HepG2 (cell line): Measurements from ENCODE around the gene SLC50A1. TPM values are rescaled to one million over a fixed set of nuclear protein-coding genes. Genes with fewer than 3 reads are reported as not detected.

Source experiments
- CBX5 ChIP-seq: sonication (generic); formaldehyde crosslinking; IDR thresholded peaks from 2 replicates; pipeline ENCODE4 v1.4.0; 2020; ENCODE audit warnings: missing genetic modification reagents, borderline replicate concordance
- CCAR2 ChIP-seq: fragments of 200-400 bp; formaldehyde crosslinking; optimal IDR thresholded peaks from 2 replicates; pipeline ENCODE3; 2018; ENCODE audit warnings: low read depth, mild to moderate bottlenecking, low read length, moderate library complexity
- DR1 ChIP-seq: sonication (generic); formaldehyde crosslinking; IDR thresholded peaks from 2 replicates; pipeline ENCODE4 v1.8.0; 2021; ENCODE audit warnings: mild to moderate bottlenecking, missing genetic modification reagents, inconsistent platforms
- JDP2 ChIP-seq: sonication (generic); formaldehyde crosslinking; IDR thresholded peaks from 2 replicates; pipeline ENCODE4 v1.8.1; 2022; ENCODE audit warnings: missing genetic modification reagents, borderline replicate concordance
- KLF13 ChIP-seq: sonication (generic); formaldehyde crosslinking; IDR thresholded peaks from 2 replicates; pipeline ENCODE4 v1.4.0; 2020; ENCODE audit warnings: mild to moderate bottlenecking, missing genetic modification reagents
- MATR3 ChIP-seq: sonication (generic); formaldehyde crosslinking; IDR thresholded peaks from 2 replicates; pipeline ENCODE4 v1.4.0; 2020; ENCODE audit warnings: missing genetic modification reagents
- MXI1 ChIP-seq: IDR thresholded peaks from 3 replicates; pipeline ENCODE4 v1.6.1; 2012; ENCODE audit warnings: low read depth, low read length, inconsistent platforms, borderline replicate concordance
- POGZ ChIP-seq: sonication (generic); formaldehyde crosslinking; IDR thresholded peaks from 2 replicates; pipeline ENCODE4 v1.4.0; 2020; ENCODE audit warnings: mild to moderate bottlenecking, missing genetic modification reagents
- RARA ChIP-seq: IDR thresholded peaks from 2 replicates; pipeline ENCODE4 v1.6.1; 2016; ENCODE audit warnings: missing genetic modification reagents, missing compliant biosample characterization
- RBFOX2 ChIP-seq: fragments of 200-400 bp; formaldehyde crosslinking; IDR thresholded peaks from 2 replicates; pipeline ENCODE4 v1.6.1; 2017; ENCODE audit warnings: low read depth, mild to moderate bottlenecking, low read length
- SNRNP70 ChIP-seq: fragments of 200-400 bp; formaldehyde crosslinking; IDR thresholded peaks from 2 replicates; pipeline ENCODE4 v1.6.1; 2017; ENCODE audit warnings: mild to moderate bottlenecking, low read depth, low read length, moderate library complexity
- ZBTB20 ChIP-seq: sonication (generic); formaldehyde crosslinking; IDR thresholded peaks from 2 replicates; pipeline ENCODE4 v1.8.1; 2023; ENCODE audit warnings: missing genetic modification reagents, low read depth, mild to moderate bottlenecking, borderline replicate concordance
- ZNF121 ChIP-seq: sonication (generic); formaldehyde crosslinking; IDR thresholded peaks from 2 replicates; pipeline ENCODE4 v1.5.0; 2020; ENCODE audit warnings: mild to moderate bottlenecking, missing genetic modification reagents
- ZNF256 ChIP-seq: sonication (generic); formaldehyde crosslinking; conservative IDR thresholded peaks from 2 replicates; pipeline ENCODE4 v1.4.0; 2020; ENCODE audit warnings: missing genetic modification reagents
- ZNF264 ChIP-seq: sonication (generic); formaldehyde crosslinking; IDR thresholded peaks from 2 replicates; pipeline ENCODE4 v1.4.0; 2020; ENCODE audit warnings: missing genetic modification reagents
- ZNF317 ChIP-seq: sonication (generic); formaldehyde crosslinking; IDR thresholded peaks from 2 replicates; pipeline ENCODE4 v1.5.0; 2020; ENCODE audit warnings: mild to moderate bottlenecking, missing genetic modification reagents
- ZNF484 ChIP-seq: sonication (generic); formaldehyde crosslinking; IDR thresholded peaks from 2 replicates; pipeline ENCODE4 v1.5.1; 2020; ENCODE audit warnings: mild to moderate bottlenecking, low read depth, missing genetic modification reagents, borderline replicate concordance
- ZNF547 ChIP-seq: sonication (generic); formaldehyde crosslinking; IDR thresholded peaks from 2 replicates; pipeline ENCODE4 v1.5.1; 2020; ENCODE audit warnings: mild to moderate bottlenecking, missing genetic modification reagents
- polyA plus RNA-seq, 8 experiments: library from polyadenylated mRNA; depleted of rRNA in 3 of 8; stranded (reverse) in 7 of 8; unstranded in 1 of 8; fragments of >200 nt; fragmentation: Illumina TruSeq in 4 of 8; extraction: Trizol in 4 of 8; gene quantifications; 2 replicates each; pipeline versions ENCODE4 v1.2.1 to v1.2.3, GENCODE V29; 2011 to 2016; ENCODE audit warnings: low read depth in 4 of 8, missing spikeins in 1 of 8, mixed read lengths in 1 of 8; ENCODE audit not compliant: insufficient read depth in 1 of 8
- total RNA-seq, 5 experiments: library from RNA; depleted of rRNA; stranded (reverse); fragments of >200 nt; fragmentation: Illumina TruSeq; extraction: Trizol; gene quantifications; 2 replicates each; pipeline ENCODE4 v1.2.3, GENCODE V29; 2016; ENCODE audit warnings: low read depth in 1 of 5
- TF ChIP-seq, protein P1 (sequence below): IDR thresholded peaks from 2 replicates; pipeline ENCODE4 v1.6.1; 2012; ENCODE audit warnings: inconsistent platforms
- TF ChIP-seq, protein P2 (sequence below): sonication (generic); formaldehyde crosslinking; IDR thresholded peaks from 2 replicates; pipeline ENCODE4 v1.4.0; 2020; ENCODE audit warnings: mild to moderate bottlenecking, missing genetic modification reagents
- TF ChIP-seq, protein P3 (sequence below): sonication (generic); formaldehyde crosslinking; IDR thresholded peaks from 2 replicates; pipeline ENCODE4 v1.4.0; 2020; ENCODE audit warnings: low read depth, mild to moderate bottlenecking, missing genetic modification reagents
- TF ChIP-seq, protein P4 (sequence below): sonication (generic); formaldehyde crosslinking; conservative IDR thresholded peaks from 2 replicates; pipeline ENCODE4 v1.4.0; 2020; ENCODE audit warnings: missing genetic modification reagents
- TF ChIP-seq, protein P5 (sequence below): sonication (generic); formaldehyde crosslinking; IDR thresholded peaks from 2 replicates; pipeline ENCODE4 v1.5.0; 2020; ENCODE audit warnings: missing genetic modification reagents

SLC50A1 gene
- total and polyA plus RNA-seq, 2 of the 13 experiments (the other 11 are each of a cell fraction or from before 2014, with no cell fraction given) = 22.5 to 46.8 TPM

DNA sequence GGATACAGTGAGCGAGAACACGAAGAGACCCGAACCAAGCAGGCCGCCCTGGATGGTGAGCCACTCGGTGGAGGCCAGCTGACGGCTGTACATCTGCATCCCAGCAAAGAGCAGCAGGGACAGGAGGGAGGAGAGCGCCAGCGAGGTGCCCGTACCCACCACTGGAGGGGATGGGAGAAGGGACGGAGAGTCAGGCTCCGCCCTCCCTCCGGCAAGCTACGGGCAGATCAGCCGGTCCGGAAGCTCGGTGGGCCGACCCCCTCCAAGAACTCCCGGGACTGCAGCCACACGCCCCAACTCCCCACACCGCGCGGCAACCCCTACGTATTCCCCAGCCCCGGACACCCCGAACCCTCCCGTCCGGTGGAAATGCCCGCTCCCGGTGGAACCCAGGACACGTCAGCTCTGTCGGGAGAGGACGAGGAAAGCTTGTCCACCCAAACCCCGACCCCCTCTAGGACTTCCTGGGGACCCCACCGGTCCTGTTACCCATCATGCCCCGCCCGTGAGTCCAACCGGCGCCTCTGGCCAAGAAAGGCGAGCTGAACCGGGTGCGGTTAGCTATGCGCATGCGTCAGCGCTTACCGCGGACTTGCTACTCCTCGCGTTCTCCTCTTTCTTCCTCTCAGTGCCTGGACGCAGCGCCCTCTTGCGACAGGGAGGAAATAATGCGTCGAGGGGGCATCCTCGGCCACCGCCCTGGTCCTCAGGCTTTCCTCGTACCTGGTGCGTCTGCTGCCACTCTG, 37.3 kb downstream of the SLC50A1 start, which contains the start of gene KRTCAP2 (continued):
- TF ChIP-seq, protein P1, sequence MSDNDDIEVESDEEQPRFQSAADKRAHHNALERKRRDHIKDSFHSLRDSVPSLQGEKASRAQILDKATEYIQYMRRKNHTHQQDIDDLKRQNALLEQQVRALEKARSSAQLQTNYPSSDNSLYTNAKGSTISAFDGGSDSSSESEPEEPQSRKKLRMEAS = peak; percentile 69
- TF ChIP-seq, protein P2, sequence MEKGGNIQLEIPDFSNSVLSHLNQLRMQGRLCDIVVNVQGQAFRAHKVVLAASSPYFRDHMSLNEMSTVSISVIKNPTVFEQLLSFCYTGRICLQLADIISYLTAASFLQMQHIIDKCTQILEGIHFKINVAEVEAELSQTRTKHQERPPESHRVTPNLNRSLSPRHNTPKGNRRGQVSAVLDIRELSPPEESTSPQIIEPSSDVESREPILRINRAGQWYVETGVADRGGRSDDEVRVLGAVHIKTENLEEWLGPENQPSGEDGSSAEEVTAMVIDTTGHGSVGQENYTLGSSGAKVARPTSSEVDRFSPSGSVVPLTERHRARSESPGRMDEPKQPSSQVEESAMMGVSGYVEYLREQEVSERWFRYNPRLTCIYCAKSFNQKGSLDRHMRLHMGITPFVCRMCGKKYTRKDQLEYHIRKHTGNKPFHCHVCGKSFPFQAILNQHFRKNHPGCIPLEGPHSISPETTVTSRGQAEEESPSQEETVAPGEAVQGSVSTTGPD (CRISPR knock-in tag) = 0 out of 2 replicates have a peak, but pooled peaks have one; percentile 45
- no peak for TF ChIP-seq SNRNP70
- TF ChIP-seq DR1 (CRISPR knock-in tag) = peak; percentile 72; the same call in 1 of the 2 replicates
- TF ChIP-seq CBX5 = peak; percentile 74; the same call in 1 of the 2 replicates
- TF ChIP-seq, protein P3, sequence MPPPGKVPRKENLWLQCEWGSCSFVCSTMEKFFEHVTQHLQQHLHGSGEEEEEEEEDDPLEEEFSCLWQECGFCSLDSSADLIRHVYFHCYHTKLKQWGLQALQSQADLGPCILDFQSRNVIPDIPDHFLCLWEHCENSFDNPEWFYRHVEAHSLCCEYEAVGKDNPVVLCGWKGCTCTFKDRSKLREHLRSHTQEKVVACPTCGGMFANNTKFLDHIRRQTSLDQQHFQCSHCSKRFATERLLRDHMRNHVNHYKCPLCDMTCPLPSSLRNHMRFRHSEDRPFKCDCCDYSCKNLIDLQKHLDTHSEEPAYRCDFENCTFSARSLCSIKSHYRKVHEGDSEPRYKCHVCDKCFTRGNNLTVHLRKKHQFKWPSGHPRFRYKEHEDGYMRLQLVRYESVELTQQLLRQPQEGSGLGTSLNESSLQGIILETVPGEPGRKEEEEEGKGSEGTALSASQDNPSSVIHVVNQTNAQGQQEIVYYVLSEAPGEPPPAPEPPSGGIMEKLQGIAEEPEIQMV (CRISPR knock-in tag) = peak; percentile 100
- TF ChIP-seq ZNF547 = peak; percentile 65; the same call in 1 of the 2 replicates
- TF ChIP-seq ZNF317 (CRISPR knock-in tag) = peak; percentile 17; the same call in 1 of the 2 replicates
- no peak for TF ChIP-seq JDP2
- TF ChIP-seq, protein P4, sequence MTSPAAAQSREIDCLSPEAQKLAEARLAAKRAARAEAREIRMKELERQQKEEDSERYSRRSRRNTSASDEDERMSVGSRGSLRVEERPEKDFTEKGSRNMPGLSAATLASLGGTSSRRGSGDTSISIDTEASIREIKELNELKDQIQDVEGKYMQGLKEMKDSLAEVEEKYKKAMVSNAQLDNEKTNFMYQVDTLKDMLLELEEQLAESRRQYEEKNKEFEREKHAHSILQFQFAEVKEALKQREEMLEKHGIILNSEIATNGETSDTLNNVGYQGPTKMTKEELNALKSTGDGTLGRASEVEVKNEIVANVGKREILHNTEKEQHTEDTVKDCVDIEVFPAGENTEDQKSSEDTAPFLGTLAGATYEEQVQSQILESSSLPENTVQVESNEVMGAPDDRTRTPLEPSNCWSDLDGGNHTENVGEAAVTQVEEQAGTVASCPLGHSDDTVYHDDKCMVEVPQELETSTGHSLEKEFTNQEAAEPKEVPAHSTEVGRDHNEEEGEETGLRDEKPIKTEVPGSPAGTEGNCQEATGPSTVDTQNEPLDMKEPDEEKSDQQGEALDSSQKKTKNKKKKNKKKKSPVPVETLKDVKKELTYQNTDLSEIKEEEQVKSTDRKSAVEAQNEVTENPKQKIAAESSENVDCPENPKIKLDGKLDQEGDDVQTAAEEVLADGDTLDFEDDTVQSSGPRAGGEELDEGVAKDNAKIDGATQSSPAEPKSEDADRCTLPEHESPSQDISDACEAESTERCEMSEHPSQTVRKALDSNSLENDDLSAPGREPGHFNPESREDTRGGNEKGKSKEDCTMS (CRISPR knock-in tag) = no peak
- peak; percentile 89 for TF ChIP-seq POGZ (CRISPR knock-in tag)
- TF ChIP-seq, protein P5, sequence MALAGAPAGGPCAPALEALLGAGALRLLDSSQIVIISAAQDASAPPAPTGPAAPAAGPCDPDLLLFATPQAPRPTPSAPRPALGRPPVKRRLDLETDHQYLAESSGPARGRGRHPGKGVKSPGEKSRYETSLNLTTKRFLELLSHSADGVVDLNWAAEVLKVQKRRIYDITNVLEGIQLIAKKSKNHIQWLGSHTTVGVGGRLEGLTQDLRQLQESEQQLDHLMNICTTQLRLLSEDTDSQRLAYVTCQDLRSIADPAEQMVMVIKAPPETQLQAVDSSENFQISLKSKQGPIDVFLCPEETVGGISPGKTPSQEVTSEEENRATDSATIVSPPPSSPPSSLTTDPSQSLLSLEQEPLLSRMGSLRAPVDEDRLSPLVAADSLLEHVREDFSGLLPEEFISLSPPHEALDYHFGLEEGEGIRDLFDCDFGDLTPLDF (CRISPR knock-in tag) = peak; percentile 48; the same call in 1 of the 2 replicates
- TF ChIP-seq KLF13 (CRISPR knock-in tag) = no peak
- peak; percentile 63; the same call in 1 of the 2 replicates for TF ChIP-seq ZNF256 (CRISPR knock-in tag)
- peak; percentile 30 for TF ChIP-seq CCAR2
- peak; percentile 82 for TF ChIP-seq RBFOX2
- TF ChIP-seq ZNF484 (CRISPR knock-in tag) = no peak
- peak; percentile 38; the same call in 1 of the 2 replicates for TF ChIP-seq ZNF264 (CRISPR knock-in tag)
- 0 out of 2 replicates have a peak, but pooled peaks have one; percentile 50 for TF ChIP-seq ZNF121 (CRISPR knock-in tag)
- peak; percentile 13; the same call in 1 of the 2 replicates for TF ChIP-seq RARA (CRISPR knock-in tag)
- TF ChIP-seq MXI1 = peak; percentile 61; the same call in 1 of the 3 replicates
- no peak for TF ChIP-seq ZBTB20 (CRISPR knock-in tag)
- no peak for TF ChIP-seq MATR3 (CRISPR knock-in tag)
